ENCODE measurements around the gene HOXC12. TPM values are rescaled to one million over a fixed set of nuclear protein-coding genes. Genes with fewer than 3 reads are reported as not detected.

The HOXC12 gene, protein sequence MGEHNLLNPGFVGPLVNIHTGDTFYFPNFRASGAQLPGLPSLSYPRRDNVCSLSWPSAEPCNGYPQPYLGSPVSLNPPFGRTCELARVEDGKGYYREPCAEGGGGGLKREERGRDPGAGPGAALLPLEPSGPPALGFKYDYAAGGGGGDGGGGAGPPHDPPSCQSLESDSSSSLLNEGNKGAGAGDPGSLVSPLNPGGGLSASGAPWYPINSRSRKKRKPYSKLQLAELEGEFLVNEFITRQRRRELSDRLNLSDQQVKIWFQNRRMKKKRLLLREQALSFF
- not detected for polyA plus RNA-seq

DNA sequence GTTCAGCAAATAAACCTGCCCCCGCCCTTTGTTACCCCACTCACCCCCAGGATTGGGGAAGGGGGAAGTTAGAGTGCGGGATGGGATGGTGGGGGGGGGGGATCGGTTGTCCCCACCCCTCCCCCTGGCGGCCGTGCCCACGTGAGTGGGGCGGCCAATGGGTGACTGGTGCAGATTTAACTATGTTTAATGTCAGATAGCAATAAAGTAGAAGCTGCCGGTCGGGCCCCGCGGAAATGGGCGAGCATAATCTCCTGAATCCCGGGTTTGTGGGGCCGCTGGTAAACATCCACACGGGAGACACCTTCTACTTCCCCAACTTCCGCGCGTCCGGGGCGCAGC, at the start of gene HOXC12:
Gene HOXC12 (plus strand): TSS at position 210 of the 342 bp plus-strand sequence. CDS start 27 bp downstream, at position 237.
- peaks cover 0 to 7% (median 2%) of the 10 kb centered on the region in 3 donors for H3K36me3 Mint-ChIP-seq
- DNase-seq: no peak
- H3K9me3 Mint-ChIP-seq: peaks cover 0 to 12% (median 0%) of the 10 kb centered on the region in 6 donors
- peaks cover 73 to 85% (median 74%) of the 10 kb centered on the region in 3 donors for H3K27me3 Mint-ChIP-seq (ENCODE audit: low read depth in 3 of 3)
- peaks cover 15 to 16% of the 10 kb centered on the region in 2 donors for H3K4me1 Mint-ChIP-seq
- peak within 1 kb of the TSS in 1 of 6 donors; percentile 73 for H3K27ac Mint-ChIP-seq
- peak within 1 kb of the TSS in 3 of 5 donors; percentile 12 to 41 (median 41) for H3K4me3 Mint-ChIP-seq

DNA sequence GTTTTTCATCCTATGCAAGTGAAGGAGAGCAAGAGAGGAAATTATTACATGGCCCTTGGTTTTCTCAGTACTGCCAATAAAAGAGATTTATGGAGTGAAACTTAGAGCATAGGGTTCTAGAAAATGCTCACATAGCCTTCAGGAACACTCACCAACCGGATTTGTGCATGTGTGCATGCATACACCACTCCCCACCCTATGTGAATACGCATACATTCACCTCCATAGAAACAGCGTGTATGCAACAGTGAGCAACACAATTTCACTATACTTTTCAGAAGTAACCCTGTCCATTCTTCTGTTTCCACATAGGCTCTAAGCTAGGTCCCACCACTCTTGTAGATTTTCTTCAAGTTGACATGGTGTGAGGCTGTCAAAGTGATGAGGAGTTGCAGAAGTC, 47.6 kb upstream of the HOXC12 start:
- Mint-ChIP-seq H3K36me3 (no peaks in the 10 kb centered on the region), H3K9me3 (no peaks in the 10 kb centered on the region), H3K27ac (no peak overlapping the region)

DNA sequence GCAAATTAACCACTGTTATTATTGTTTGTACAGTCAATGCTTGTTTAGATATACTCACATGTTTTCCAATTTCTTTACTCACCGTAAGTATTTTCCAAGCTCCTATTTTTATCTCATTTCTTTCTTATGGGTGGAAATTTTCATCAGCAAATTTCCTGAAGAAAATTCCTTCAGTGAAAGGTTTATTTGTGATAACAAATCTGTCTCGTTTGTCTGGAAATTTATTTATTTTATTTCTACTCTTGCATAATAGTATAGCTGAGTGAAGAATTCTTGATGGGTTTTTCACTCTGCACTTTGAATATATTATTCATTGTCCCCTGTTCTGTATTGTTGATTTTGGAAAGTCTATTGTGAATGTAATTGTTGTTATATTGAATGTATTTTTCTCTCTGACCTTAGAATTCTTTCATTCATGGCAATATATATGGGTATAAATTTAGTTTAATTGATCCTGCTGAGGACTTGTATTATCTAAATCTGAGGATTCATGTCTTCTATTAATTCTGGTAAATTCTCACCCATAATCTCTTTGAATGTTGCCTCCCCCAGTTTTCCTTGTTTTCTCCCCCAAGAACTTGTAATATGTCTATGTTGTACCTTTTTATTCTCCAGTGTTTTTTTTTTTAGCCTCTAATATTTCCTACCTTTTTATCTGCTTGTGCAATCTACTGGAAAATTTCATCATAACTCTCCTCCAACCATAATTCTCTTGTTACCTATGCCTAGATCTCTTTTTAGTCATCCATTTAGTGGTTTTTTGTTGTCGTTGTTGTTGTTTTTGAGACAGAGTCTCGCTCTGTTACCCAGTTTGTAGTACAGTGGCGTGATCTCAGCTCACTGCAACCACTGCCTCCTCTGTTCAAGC, 37.7 kb upstream of the HOXC12 start:
- H3K27ac Mint-ChIP-seq: no peak overlapping the region
- H3K36me3 Mint-ChIP-seq: no peaks in the 10 kb centered on the region
- H3K27me3 Mint-ChIP-seq (ENCODE audit: low read depth in 3 of 3): peaks cover 4 to 21% (median 10%) of the 10 kb centered on the region in 3 donors
- no peak for DNase-seq
- H3K9me3 Mint-ChIP-seq: no peaks in the 10 kb centered on the region
- no peaks in the 10 kb centered on the region for H3K4me1 Mint-ChIP-seq
- no peak overlapping the region for H3K4me3 Mint-ChIP-seq

More for the DNA sequence above, 47.6 kb upstream of the HOXC12 start:
- peaks cover 3 to 12% (median 9%) of the 10 kb centered on the region in 3 donors for H3K27me3 Mint-ChIP-seq (ENCODE audit: low read depth in 3 of 3)
- DNase-seq: no peak
- no peak overlapping the region for H3K4me3 Mint-ChIP-seq
- no peaks in the 10 kb centered on the region for H3K4me1 Mint-ChIP-seq

DNA sequence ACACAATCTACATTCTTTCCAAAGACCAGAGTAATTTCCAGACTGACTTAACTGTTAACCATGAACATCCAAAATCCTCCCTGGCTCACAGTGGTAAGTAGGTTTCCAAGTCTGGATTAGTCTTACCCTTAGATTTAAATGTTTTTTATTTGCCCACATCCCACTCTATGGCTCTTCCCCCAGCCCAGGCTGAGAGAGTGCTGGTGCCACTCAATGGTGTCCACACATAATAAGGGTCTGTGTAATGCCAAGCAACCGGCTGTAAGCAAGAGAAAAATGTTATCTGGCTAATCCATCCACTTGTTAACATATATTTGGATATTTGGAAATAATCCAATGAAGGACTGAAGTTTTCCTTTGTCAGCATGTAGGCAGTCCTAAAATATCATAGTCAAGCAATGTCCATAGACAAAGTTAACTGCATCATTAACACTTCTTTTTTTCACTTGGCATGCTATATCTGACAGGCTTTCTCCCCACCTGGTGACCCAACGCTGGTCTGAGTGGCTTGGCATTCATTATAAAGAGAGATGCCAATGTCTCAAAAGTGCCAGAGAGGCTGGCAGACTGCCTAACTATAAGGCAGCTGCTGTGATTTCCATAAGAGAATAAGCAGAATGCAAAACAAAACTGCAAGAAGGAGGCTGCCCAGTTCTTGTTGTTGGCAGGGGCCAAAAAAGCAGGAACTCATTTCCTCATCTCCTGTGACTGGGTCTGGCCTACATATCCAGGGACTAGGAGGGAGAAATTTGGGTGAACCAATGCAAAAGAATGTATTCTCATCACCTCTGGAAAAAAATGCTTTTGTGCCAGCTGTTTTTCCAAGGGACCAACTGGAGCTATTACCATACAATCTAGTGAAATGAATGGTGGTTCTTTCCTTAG, 29.9 kb upstream of the HOXC12 start:
- Mint-ChIP-seq H3K9me3 (no peaks in the 10 kb centered on the region), H3K36me3 (no peaks in the 10 kb centered on the region), H3K27ac (no peak overlapping the region), H3K4me1 (peaks cover 0 to 2% of the 10 kb centered on the region in 2 donors), H3K4me3 (no peak overlapping the region), H3K27me3 (ENCODE audit: low read depth in 3 of 3) (peaks cover 24 to 59% (median 48%) of the 10 kb centered on the region in 3 donors)
- DNase-seq: no peak

DNA sequence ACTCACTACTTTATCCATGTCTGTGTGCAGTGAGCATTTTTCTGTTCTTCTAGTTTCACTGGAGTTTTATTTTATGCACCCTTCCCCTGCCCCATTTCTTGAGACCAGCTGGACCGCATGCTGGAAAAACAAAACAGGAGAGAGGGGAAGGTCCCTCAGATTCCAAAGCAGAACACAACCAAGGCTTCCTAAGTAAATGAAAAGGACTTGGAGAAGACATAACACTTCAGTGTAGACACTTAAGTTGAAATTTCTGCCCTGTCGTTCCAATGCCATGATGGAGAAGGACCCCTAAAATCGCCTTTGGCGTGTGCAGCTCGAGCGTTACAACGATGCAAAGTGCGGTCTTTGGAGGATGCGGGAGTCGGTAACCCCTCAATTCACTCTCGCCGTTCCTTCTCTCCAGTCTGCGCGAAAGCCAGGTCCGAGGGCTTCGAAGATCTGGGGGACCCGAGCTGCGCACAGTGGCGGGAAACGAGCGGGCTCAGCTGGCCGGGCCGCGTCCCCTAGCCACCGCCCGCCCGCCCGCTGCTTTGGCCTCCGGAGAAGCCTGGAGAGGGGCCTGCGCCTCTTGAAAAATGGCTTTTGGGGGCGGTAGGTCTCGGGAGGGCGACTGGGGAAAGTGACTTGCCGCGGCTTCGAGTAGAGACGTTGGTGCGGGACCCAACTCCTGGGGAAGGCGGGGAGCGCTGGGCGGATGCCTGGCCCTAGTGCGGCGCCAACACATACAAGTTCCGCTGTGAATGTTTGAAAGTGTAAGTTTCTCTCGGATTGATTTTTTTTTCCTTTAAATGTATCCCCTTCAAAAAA, 27.3 kb upstream of the HOXC12 start:
- peaks cover 0 to 2% of the 10 kb centered on the region in 2 donors for H3K4me1 Mint-ChIP-seq
- H3K9me3 Mint-ChIP-seq: no peaks in the 10 kb centered on the region
- DNase-seq: no peak
- H3K36me3 Mint-ChIP-seq: no peaks in the 10 kb centered on the region
- H3K27ac Mint-ChIP-seq: no peak overlapping the region
- H3K4me3 Mint-ChIP-seq: no peak overlapping the region
- H3K27me3 Mint-ChIP-seq (ENCODE audit: low read depth in 3 of 3): peaks cover 33 to 61% (median 52%) of the 10 kb centered on the region in 3 donors

DNA sequence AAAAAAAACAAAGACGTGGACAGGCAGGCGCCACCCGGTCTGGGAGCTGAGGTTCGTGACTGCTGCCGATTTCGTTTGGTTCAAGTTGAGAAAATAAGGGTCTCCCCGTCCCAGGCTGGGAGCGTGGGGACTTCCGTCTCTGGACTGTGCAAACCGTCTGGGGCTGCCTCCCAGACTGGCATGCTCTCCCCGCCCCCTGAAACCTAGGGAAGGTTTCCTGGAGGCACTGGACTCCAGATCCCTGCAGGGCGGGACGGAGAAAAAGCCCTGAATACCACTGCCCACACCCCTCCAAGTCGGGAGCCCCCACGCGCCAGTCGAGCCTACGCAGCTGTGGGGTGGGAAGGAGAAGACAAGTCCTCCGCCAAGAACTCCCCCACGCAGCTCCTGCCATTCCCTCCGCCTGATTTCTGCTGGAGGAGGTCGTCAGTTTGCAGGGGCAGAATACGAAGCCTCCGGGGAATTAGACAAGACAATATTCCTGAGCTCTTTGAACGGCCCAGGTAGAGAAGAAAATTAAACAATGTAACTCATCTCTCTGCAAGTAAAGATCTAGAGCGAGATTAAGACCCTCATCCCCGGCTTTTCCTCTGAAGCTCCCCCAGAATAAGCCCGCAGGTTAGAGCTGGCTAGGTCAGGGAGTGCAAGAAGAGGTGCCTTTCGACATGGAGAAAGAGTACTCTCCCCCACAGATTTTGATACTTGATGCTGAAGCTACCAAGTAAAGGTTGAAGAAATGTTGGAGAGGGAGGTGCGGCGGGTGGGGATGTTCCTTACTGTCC, 26.5 kb upstream of the HOXC12 start:
- H3K36me3 Mint-ChIP-seq: no peaks in the 10 kb centered on the region
- no peak for DNase-seq
- peaks cover 35 to 56% (median 49%) of the 10 kb centered on the region in 3 donors for H3K27me3 Mint-ChIP-seq (ENCODE audit: low read depth in 3 of 3)
- no peaks in the 10 kb centered on the region for H3K9me3 Mint-ChIP-seq
- H3K4me1 Mint-ChIP-seq: peaks cover 0 to 2% of the 10 kb centered on the region in 2 donors
- H3K4me3 Mint-ChIP-seq: peak overlapping the region in 1 of 5 donors; percentile 34
- H3K27ac Mint-ChIP-seq: no peak overlapping the region

DNA sequence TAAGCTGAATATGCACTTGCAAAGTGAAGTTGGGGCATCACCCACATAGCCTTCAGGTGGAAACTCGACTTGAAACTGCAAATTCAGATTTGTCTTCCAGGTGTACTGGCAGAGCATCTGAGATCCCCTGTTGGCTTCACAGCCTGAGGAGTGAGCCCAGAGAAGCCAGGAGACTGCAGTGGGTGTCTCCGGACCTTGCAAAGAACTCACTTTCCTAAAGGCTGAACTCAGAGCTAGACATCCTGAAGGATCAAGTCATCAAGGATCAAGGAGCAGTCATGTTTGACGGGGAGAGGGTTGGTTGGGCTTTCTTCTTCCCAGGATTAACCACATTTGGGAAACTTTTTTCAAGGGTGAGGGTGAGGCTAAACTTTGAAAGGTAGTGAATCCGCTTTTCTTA, 25.2 kb upstream of the HOXC12 start:
- Mint-ChIP-seq H3K4me3 (no peak overlapping the region), H3K36me3 (no peaks in the 10 kb centered on the region), H3K27ac (no peak overlapping the region), H3K27me3 (ENCODE audit: low read depth in 3 of 3) (peaks cover 36 to 54% (median 49%) of the 10 kb centered on the region in 3 donors), H3K4me1 (peaks cover 0 to 2% of the 10 kb centered on the region in 2 donors), H3K9me3 (no peaks in the 10 kb centered on the region)
- DNase-seq: no peak

DNA sequence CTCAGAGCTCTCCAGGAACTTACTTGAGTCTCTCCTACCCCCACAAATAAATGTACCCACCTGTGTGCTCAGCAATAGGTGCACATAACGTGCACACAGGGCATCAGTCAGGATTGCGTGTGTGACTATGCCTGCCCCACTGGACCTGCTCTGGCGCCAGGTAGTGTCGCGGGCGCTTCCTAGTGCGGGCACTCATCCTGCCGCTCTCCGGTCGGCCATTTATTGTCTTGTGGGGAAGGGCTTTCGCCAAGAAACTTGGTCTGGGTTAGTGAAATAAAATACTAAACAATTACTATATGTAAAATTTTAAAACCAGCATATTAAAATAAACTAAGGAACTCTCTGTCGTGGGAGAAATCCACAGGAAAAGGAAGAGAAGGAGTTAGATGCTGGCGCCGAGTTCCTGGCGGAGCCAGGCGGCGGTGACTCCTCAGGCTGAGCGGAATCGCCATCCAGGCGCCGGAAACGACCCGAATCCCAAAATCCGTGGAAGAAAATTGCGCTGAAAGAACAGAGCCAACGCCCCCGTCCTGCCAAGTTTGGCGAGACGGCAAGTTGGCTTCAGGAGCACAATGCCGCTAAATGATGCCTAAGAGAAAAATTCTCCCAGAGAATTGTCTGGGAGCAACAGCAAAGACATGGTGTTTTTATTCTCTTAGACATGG, 24.0 kb upstream of the HOXC12 start:
- Mint-ChIP-seq H3K4me1 (peaks cover 0 to 2% of the 10 kb centered on the region in 2 donors), H3K4me3 (no peak overlapping the region)

DNA sequence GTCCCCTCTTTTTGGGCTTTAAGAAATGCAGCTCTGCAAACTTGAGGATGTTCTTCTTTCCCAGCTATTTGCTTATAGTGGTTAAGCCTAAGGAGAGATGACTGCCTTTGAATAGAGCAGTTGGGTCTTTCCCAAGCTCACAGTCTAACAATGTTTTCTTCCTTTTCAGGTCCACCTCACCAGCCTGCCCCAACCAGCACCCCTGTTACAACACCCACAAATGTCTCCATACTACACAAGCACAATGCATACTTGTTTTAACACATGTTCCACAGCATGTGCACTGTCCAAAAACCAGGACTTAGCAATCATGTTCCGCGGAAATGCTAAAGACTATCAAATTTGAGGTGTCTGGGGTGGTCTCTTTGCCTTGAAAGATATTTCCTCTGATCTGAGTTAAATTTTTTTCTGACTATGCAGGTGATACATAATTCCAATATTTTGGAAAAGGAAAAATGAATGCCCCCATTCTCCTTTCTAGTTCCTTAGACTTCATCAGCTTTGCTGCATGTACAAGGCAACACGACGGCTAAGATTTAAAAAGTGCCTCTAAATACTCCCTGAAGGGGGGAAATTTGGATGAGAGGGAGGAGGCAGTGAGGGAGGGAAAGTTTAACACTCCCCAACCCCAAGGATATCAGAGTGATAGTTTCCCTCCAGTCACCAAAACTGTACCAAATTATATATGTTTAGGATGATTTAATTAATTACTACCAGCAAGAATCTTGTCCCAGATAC, 22.7 kb upstream of the HOXC12 start:
- H3K4me1 Mint-ChIP-seq: peaks cover 0 to 2% of the 10 kb centered on the region in 2 donors
- H3K27me3 Mint-ChIP-seq (ENCODE audit: low read depth in 3 of 3): peaks cover 42 to 54% (median 52%) of the 10 kb centered on the region in 3 donors
- H3K9me3 Mint-ChIP-seq: no peaks in the 10 kb centered on the region
- no peak for DNase-seq
- H3K4me3 Mint-ChIP-seq: no peak overlapping the region
- H3K36me3 Mint-ChIP-seq: peaks cover 0 to 3% (median 0%) of the 10 kb centered on the region in 3 donors
- no peak overlapping the region for H3K27ac Mint-ChIP-seq

More for the DNA sequence above, 24.0 kb upstream of the HOXC12 start:
- DNase-seq: no peak
- Mint-ChIP-seq H3K9me3 (no peaks in the 10 kb centered on the region), H3K36me3 (no peaks in the 10 kb centered on the region), H3K27me3 (ENCODE audit: low read depth in 3 of 3) (peaks cover 43 to 58% (median 56%) of the 10 kb centered on the region in 3 donors), H3K27ac (no peak overlapping the region)

DNA sequence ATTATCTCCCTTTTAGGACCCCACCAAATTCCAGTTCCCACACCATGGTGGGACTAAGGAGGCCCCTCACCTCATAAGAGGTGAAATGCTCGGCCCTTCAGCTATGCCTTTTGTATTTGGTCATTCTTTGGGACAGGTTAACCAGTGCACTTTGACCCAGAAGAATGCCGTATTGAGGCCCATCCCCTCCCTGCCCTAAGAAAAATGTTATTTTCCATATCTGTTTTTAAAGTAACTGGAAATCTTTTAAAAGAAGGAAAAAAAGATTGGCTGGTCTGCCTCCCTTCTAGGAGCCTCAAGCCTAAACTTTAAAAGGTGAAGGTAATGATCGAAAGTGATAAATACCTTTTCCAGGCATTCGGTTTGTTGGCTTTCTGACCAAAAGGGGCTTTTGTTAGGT, 21.8 kb upstream of the HOXC12 start:
- Mint-ChIP-seq H3K27me3 (ENCODE audit: low read depth in 3 of 3) (peaks cover 47 to 60% (median 59%) of the 10 kb centered on the region in 3 donors), H3K4me1 (peaks cover 0 to 2% of the 10 kb centered on the region in 2 donors), H3K9me3 (no peaks in the 10 kb centered on the region), H3K36me3 (peaks cover 0 to 3% (median 0%) of the 10 kb centered on the region in 3 donors), H3K4me3 (no peak overlapping the region), H3K27ac (no peak overlapping the region)
- no peak for DNase-seq

All from immature natural killer cell (primary cell).